Measurements from ENCODE around the gene HPCAL4.

HPCAL4 gene

GRCh38 chr1:39721664-39722063 lies 30.4 kb upstream of the HPCAL4 start:
- peaks cover 15% of the 10 kb centered on the region for H3K27me3 ChIP-seq (ENCODE audit: low read depth, low read length)
- no peaks in the 10 kb centered on the region for H3K36me3 ChIP-seq (replicated peaks; ENCODE audit: low read depth, low read length)
- H4K20me1 ChIP-seq (ENCODE audit: insufficient read depth, low read length): no peaks in the 10 kb centered on the region
- H3K9ac ChIP-seq (ENCODE audit: low read length): no peak overlapping the region
- H2AFZ ChIP-seq (ENCODE audit: low read depth, low read length): no peak overlapping the region
- H3K4me2 ChIP-seq (ENCODE audit: low read length): no peak overlapping the region
- TF ChIP-seq, protein P1, sequence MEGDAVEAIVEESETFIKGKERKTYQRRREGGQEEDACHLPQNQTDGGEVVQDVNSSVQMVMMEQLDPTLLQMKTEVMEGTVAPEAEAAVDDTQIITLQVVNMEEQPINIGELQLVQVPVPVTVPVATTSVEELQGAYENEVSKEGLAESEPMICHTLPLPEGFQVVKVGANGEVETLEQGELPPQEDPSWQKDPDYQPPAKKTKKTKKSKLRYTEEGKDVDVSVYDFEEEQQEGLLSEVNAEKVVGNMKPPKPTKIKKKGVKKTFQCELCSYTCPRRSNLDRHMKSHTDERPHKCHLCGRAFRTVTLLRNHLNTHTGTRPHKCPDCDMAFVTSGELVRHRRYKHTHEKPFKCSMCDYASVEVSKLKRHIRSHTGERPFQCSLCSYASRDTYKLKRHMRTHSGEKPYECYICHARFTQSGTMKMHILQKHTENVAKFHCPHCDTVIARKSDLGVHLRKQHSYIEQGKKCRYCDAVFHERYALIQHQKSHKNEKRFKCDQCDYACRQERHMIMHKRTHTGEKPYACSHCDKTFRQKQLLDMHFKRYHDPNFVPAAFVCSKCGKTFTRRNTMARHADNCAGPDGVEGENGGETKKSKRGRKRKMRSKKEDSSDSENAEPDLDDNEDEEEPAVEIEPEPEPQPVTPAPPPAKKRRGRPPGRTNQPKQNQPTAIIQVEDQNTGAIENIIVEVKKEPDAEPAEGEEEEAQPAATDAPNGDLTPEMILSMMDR (IDR thresholded peaks at IDR 0.05; ENCODE audit: low read depth, low read length): no peak
- no peak for TF ChIP-seq EZH2phosphoT487 (IDR thresholded peaks at IDR 0.05; ENCODE audit: low read depth)
- H3K9me3 ChIP-seq (ENCODE audit: insufficient read depth, low read length): no peaks in the 10 kb centered on the region
- H3K4me1 ChIP-seq (ENCODE audit: low read length): no peaks in the 10 kb centered on the region
- H3K4me3 ChIP-seq (ENCODE audit: low read length): no peak overlapping the region
- no peak overlapping the region for H3K27ac ChIP-seq (ENCODE audit: low read length)
- H3K79me2 ChIP-seq (ENCODE audit: low read length): no peaks in the 10 kb centered on the region

DNA sequence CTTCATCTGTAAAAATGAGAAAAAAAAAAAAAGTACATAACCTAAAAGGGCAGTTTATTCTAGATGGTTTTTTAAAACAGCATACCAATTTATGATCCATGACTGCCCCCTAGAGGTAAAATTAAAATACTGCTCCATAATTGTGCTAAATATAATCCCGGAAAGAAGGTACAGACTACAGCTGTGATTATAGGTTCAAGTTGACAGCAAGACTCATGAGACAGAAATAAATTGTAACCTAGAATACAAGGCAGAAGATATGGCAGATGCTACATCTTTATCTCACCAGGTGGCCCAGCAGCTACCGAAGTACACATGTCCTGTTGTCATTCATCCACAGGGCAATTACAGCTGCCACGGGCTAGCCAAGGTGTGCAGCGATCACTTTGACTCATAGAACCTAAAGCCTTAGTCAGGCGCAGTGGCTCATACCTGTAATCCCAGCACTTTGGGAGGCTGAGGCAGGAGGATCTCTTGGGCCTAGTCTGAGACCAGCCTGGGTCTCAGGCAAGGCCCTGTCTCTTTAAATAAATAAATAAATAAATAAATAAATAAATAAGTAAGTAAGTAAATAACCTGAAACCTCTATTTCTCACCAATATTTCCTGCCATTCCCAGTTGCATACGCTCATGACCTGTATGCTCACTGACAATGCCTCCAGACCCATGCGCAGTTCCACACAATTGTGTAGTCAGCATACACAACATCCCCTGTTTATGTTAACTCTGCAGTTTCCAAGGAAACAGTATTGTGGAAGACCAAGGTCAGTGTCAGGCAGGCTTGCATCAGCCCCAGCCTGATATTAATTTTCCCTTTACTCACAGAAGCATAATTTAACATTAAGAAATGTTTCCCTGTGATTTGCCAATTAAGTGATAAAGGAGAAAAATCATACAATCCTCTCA lies 29.1 kb upstream of the HPCAL4 start:
- H3K4me3 ChIP-seq (ENCODE audit: low read length): peak overlapping the region; percentile 34
- H4K20me1 ChIP-seq (ENCODE audit: insufficient read depth, low read length): no peaks in the 10 kb centered on the region
- no peak overlapping the region for H3K9ac ChIP-seq (ENCODE audit: low read length)
- no peak overlapping the region for H2AFZ ChIP-seq (ENCODE audit: low read depth, low read length)
- H3K79me2 ChIP-seq (ENCODE audit: low read length): no peaks in the 10 kb centered on the region
- H3K27me3 ChIP-seq (ENCODE audit: low read depth, low read length): peaks cover 15% of the 10 kb centered on the region
- peak overlapping the region; percentile 62 for H3K4me2 ChIP-seq (ENCODE audit: low read length)
- H3K27ac ChIP-seq (ENCODE audit: low read length): no peak overlapping the region
- TF ChIP-seq, protein P1 (IDR thresholded peaks at IDR 0.05; ENCODE audit: low read depth, low read length): peak; percentile 62
- no peak for TF ChIP-seq EZH2phosphoT487 (IDR thresholded peaks at IDR 0.05; ENCODE audit: low read depth)
- no peaks in the 10 kb centered on the region for H3K4me1 ChIP-seq (ENCODE audit: low read length)
- H3K9me3 ChIP-seq (ENCODE audit: insufficient read depth, low read length): no peaks in the 10 kb centered on the region
- no peaks in the 10 kb centered on the region for H3K36me3 ChIP-seq (replicated peaks; ENCODE audit: low read depth, low read length)

DNA sequence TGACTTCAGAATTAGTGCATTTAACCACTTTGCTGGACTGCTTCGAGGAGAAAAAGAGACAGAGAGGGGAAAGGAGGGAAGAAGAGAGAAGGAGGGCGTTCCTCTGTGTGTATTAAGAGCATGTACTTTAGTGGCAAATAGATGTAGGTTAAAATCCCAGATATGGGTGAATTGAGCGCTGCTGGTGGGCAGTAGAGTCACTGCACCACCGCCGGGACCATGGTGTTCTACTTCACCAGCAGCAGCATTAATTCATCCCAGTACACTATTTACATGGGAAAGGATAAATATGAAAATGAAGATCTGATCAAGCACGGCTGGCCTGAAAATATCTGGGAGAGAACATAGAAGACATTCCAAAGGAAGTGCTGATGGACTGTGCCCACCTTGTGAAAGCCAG lies 26.6 kb upstream of the HPCAL4 start:
- Histone ChIP-seq H2AFZ (ENCODE audit: low read depth, low read length) (no peak overlapping the region), H4K20me1 (ENCODE audit: insufficient read depth, low read length) (no peaks in the 10 kb centered on the region), H3K27me3 (ENCODE audit: low read depth, low read length) (peaks cover 10% of the 10 kb centered on the region), H3K4me1 (ENCODE audit: low read length) (no peaks in the 10 kb centered on the region), H3K27ac (ENCODE audit: low read length) (no peak overlapping the region), H3K9me3 (ENCODE audit: insufficient read depth, low read length) (no peaks in the 10 kb centered on the region), H3K4me2 (ENCODE audit: low read length) (no peak overlapping the region), H3K9ac (ENCODE audit: low read length) (no peak overlapping the region), H3K79me2 (ENCODE audit: low read length) (no peaks in the 10 kb centered on the region), H3K36me3 (replicated peaks; ENCODE audit: low read depth, low read length) (no peaks in the 10 kb centered on the region), H3K4me3 (ENCODE audit: low read length) (no peak overlapping the region)
- no peak for TF ChIP-seq EZH2phosphoT487 (IDR thresholded peaks at IDR 0.05; ENCODE audit: low read depth)
- TF ChIP-seq, protein P1 (IDR thresholded peaks at IDR 0.05; ENCODE audit: low read depth, low read length): no peak

GRCh38 chr1:39713557-39713956 lies 22.3 kb upstream of the HPCAL4 start:
- no peak overlapping the region for H3K4me2 ChIP-seq (ENCODE audit: low read length)
- no peaks in the 10 kb centered on the region for H3K9me3 ChIP-seq (ENCODE audit: insufficient read depth, low read length)
- TF ChIP-seq EZH2phosphoT487 (IDR thresholded peaks at IDR 0.05; ENCODE audit: low read depth): no peak
- TF ChIP-seq, protein P1 (IDR thresholded peaks at IDR 0.05; ENCODE audit: low read depth, low read length): no peak
- H3K9ac ChIP-seq (ENCODE audit: low read length): no peak overlapping the region
- peaks cover 10% of the 10 kb centered on the region for H3K27me3 ChIP-seq (ENCODE audit: low read depth, low read length)
- H3K4me3 ChIP-seq (ENCODE audit: low read length): no peak overlapping the region
- H3K36me3 ChIP-seq (replicated peaks; ENCODE audit: low read depth, low read length): no peaks in the 10 kb centered on the region
- H3K27ac ChIP-seq (ENCODE audit: low read length): no peak overlapping the region
- no peaks in the 10 kb centered on the region for H4K20me1 ChIP-seq (ENCODE audit: insufficient read depth, low read length)
- no peaks in the 10 kb centered on the region for H3K79me2 ChIP-seq (ENCODE audit: low read length)
- H2AFZ ChIP-seq (ENCODE audit: low read depth, low read length): no peak overlapping the region
- no peaks in the 10 kb centered on the region for H3K4me1 ChIP-seq (ENCODE audit: low read length)

Measured in OCI-LY3 (cell line).